ENCODE results near the gene PRELID1. TPM values are rescaled to one million over a fixed set of nuclear protein-coding genes. Genes with fewer than 3 reads are reported as not detected.

Gene PRELID1
- total RNA-seq, 1 donor from 2014 or later, result 196 TPM

- Histone ChIP-seq H3K9me3 (ENCODE audit: insufficient read depth, low read depth, low read length) (no peaks in the 10 kb centered on the region), H3K36me3 (ENCODE audit: insufficient read depth, low read length) (peaks cover 24% of the 10 kb centered on the region), H3K27ac (ENCODE audit: low read depth, low read length) (no peak overlapping the region), H3K27me3 (ENCODE audit: insufficient read depth, low read length) (no peaks in the 10 kb centered on the region), H3K79me2 (ENCODE audit: insufficient read depth, low read length) (peaks cover 85% of the 10 kb centered on the region), H3K9ac (ENCODE audit: low read length) (no peak overlapping the region), H4K20me1 (ENCODE audit: insufficient read depth, low read length) (peaks cover 59% of the 10 kb centered on the region), H3K4me3 (ENCODE audit: insufficient read depth, low read depth, low read length) (no peak overlapping the region), H3K4me1 (ENCODE audit: insufficient read depth, low read length) (peaks cover 4% of the 10 kb centered on the region), H3K4me2 (ENCODE audit: low read length) (no peak overlapping the region), H2AFZ (ENCODE audit: low read depth, low read length) (no peak overlapping the region)
- H3K9me3 Mint-ChIP-seq (ENCODE audit: unreplicated experiment), result no peaks in the 10 kb centered on the region
- peaks cover 7% of the 10 kb centered on the region for H3K4me1 Mint-ChIP-seq (ENCODE audit: low read depth, unreplicated experiment)
- no peak for TF ChIP-seq EZH2 (IDR thresholded peaks at IDR 0.05; ENCODE audit: insufficient read depth, low read length)
- TF ChIP-seq CTCF (IDR thresholded peaks at IDR 0.05; ENCODE audit: insufficient read depth, low read depth, low read length), result no peak
- no peak for DNase-seq (ENCODE audit: low read depth)
- H3K36me3 Mint-ChIP-seq (ENCODE audit: low read depth, unreplicated experiment), result peaks cover 6% of the 10 kb centered on the region
- H3K27me3 Mint-ChIP-seq (ENCODE audit: low read depth, unreplicated experiment), result no peaks in the 10 kb centered on the region
- H3K27ac Mint-ChIP-seq (ENCODE audit: unreplicated experiment), result no peak overlapping the region
- H3K4me3 Mint-ChIP-seq (ENCODE audit: unreplicated experiment), result no peak overlapping the region
- no peak for FAIRE-seq
These were observed 41.3 kb downstream of the PRELID1 start for GRCh38 chr5:177344891-177345290.

- no peak for DNase-seq (ENCODE audit: low read depth)
- no peak overlapping the region for H3K27ac Mint-ChIP-seq (ENCODE audit: unreplicated experiment)
- Histone ChIP-seq H3K4me3 (ENCODE audit: insufficient read depth, low read depth, low read length) (no peak overlapping the region), H4K20me1 (ENCODE audit: insufficient read depth, low read length) (peaks cover 62% of the 10 kb centered on the region), H3K79me2 (ENCODE audit: insufficient read depth, low read length) (peaks cover 88% of the 10 kb centered on the region), H3K36me3 (ENCODE audit: insufficient read depth, low read length) (peaks cover 24% of the 10 kb centered on the region), H3K27me3 (ENCODE audit: insufficient read depth, low read length) (no peaks in the 10 kb centered on the region), H3K27ac (ENCODE audit: low read depth, low read length) (no peak overlapping the region), H3K9ac (ENCODE audit: low read length) (no peak overlapping the region), H3K4me1 (ENCODE audit: insufficient read depth, low read length) (peaks cover 14% of the 10 kb centered on the region), H3K4me2 (ENCODE audit: low read length) (no peak overlapping the region), H3K9me3 (ENCODE audit: insufficient read depth, low read depth, low read length) (no peaks in the 10 kb centered on the region), H2AFZ (ENCODE audit: low read depth, low read length) (no peak overlapping the region)
- no peak for FAIRE-seq
- no peaks in the 10 kb centered on the region for H3K36me3 Mint-ChIP-seq (ENCODE audit: low read depth, unreplicated experiment)
- peaks cover 15% of the 10 kb centered on the region for H3K4me1 Mint-ChIP-seq (ENCODE audit: low read depth, unreplicated experiment)
- TF ChIP-seq CTCF (IDR thresholded peaks at IDR 0.05; ENCODE audit: insufficient read depth, low read depth, low read length) (no peak), EZH2 (IDR thresholded peaks at IDR 0.05; ENCODE audit: insufficient read depth, low read length) (no peak)
- no peaks in the 10 kb centered on the region for H3K27me3 Mint-ChIP-seq (ENCODE audit: low read depth, unreplicated experiment)
- no peak overlapping the region for H3K4me3 Mint-ChIP-seq (ENCODE audit: unreplicated experiment)
- H3K9me3 Mint-ChIP-seq (ENCODE audit: unreplicated experiment), result no peaks in the 10 kb centered on the region
These were observed 43.2 kb downstream of the PRELID1 start for GRCh38 chr5:177346820-177347219.

GRCh38 chr5:177347699-177348098, 44.1 kb downstream of the PRELID1 start:
- peaks cover 79% of the 10 kb centered on the region for H3K79me2 ChIP-seq (ENCODE audit: insufficient read depth, low read length)
- H3K4me3 Mint-ChIP-seq (ENCODE audit: unreplicated experiment), result no peak overlapping the region
- H3K9me3 Mint-ChIP-seq (ENCODE audit: unreplicated experiment), result no peaks in the 10 kb centered on the region
- H3K9ac ChIP-seq (ENCODE audit: low read length), result no peak overlapping the region
- H3K4me3 ChIP-seq (ENCODE audit: insufficient read depth, low read depth, low read length), result no peak overlapping the region
- H3K27ac ChIP-seq (ENCODE audit: low read depth, low read length), result no peak overlapping the region
- no peak overlapping the region for H3K27ac Mint-ChIP-seq (ENCODE audit: unreplicated experiment)
- H2AFZ ChIP-seq (ENCODE audit: low read depth, low read length), result no peak overlapping the region
- peaks cover 18% of the 10 kb centered on the region for H3K4me1 ChIP-seq (ENCODE audit: insufficient read depth, low read length)
- H3K27me3 Mint-ChIP-seq (ENCODE audit: low read depth, unreplicated experiment), result no peaks in the 10 kb centered on the region
- H3K4me1 Mint-ChIP-seq (ENCODE audit: low read depth, unreplicated experiment), result peaks cover 15% of the 10 kb centered on the region
- FAIRE-seq (no peak), DNase-seq (ENCODE audit: low read depth) (no peak)
- H3K27me3 ChIP-seq (ENCODE audit: insufficient read depth, low read length), result no peaks in the 10 kb centered on the region
- H3K36me3 Mint-ChIP-seq (ENCODE audit: low read depth, unreplicated experiment), result no peaks in the 10 kb centered on the region
- TF ChIP-seq EZH2 (IDR thresholded peaks at IDR 0.05; ENCODE audit: insufficient read depth, low read length) (no peak), CTCF (IDR thresholded peaks at IDR 0.05; ENCODE audit: insufficient read depth, low read depth, low read length) (no peak)
- H3K36me3 ChIP-seq (ENCODE audit: insufficient read depth, low read length), result peaks cover 24% of the 10 kb centered on the region
- H3K4me2 ChIP-seq (ENCODE audit: low read length), result no peak overlapping the region
- H3K9me3 ChIP-seq (ENCODE audit: insufficient read depth, low read depth, low read length), result no peaks in the 10 kb centered on the region
- peaks cover 58% of the 10 kb centered on the region for H4K20me1 ChIP-seq (ENCODE audit: insufficient read depth, low read length)

Data from astrocyte (in vitro differentiated cells and primary cell).